AG04449 (cell line): ENCODE data around the gene MSH3.

Experiments used
- CTCF ChIA-PET: fragments of 350-600 bp; formaldehyde crosslinking; extraction: SDS; loops from one replicate; lab custom pipeline; 2021; ENCODE audit warnings: antibody characterized with exemption; lab: Yijun Ruan, JAX
- POLR2A ChIA-PET: fragments of 400-600, 350-600 bp; formaldehyde crosslinking; extraction: SDS; loops from one replicate; lab custom pipeline; 2020; ENCODE audit warnings: antibody characterized with exemption, inconsistent platforms; lab: Yijun Ruan, JAX
- DNase-seq: peaks from one replicate; pipeline ENCODE4 v3.0.0-alpha.2; 2010; ENCODE audit warnings: low read depth, low spot score
- H3K4me3 ChIP-seq: 2 replicates; pipeline ENCODE4 v1.5.1; 2011; ENCODE audit warnings: low read depth, mild to moderate bottlenecking, control low read depth, low read length
- CTCF ChIP-seq: IDR thresholded peaks from one replicate; pipeline ENCODE4 v1.5.1; 2011; ENCODE audit warnings: mild to moderate bottlenecking, moderate library complexity, low read length, control low read depth, inconsistent platforms; ENCODE audit not compliant: insufficient read depth; ENCODE audit errors: missing control alignments

MSH3 gene

DNA sequence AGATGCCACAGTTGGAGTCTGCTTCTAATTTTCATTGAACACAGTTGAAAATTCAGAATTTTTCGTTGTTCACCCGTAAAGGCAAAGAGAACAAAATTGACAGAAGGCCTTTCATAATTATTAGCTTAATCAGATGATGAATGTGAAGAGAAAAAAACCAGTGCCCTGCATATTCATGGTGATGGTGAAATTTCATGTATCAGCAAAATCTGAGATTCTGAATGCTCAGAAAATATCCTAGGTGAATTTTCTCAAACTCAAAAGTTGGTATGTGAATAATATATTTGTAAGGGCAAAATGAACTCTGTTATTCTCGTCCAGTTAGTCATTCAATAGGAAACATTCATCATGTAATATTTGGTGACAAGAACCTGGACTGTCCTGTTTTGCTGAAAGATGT is 136.2 kb downstream of the MSH3 start:
- no peak for TF ChIP-seq CTCF
- POLR2A ChIA-PET: no interaction called here
- DNase-seq: no peak
- no peak overlapping the region for H3K4me3 ChIP-seq
- CTCF ChIA-PET: no interaction called here

DNA sequence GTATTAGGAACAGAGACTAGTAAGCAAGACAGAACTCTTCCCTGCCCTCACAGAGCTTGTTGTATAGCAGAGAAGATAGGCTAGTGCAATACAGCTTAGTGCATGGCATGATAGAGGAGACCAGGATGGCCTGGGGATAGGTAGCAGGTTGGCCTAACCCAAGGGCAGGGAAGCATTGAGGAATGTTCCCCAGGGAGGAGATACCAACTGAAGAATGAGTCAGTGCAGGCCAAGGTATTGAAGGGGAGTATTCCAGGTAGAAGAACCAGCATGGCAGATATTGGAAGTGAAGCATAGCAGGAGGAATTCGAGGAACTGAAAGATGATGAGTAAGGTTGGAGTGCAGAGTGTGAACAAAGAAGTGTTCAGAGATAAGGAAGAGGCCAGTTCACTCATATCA is 138.9 kb downstream of the MSH3 start:
- ChIA-PET POLR2A (no interaction called here), CTCF (no interaction called here)
- no peak for TF ChIP-seq CTCF
- H3K4me3 ChIP-seq: no peak overlapping the region
- DNase-seq: no peak

DNA sequence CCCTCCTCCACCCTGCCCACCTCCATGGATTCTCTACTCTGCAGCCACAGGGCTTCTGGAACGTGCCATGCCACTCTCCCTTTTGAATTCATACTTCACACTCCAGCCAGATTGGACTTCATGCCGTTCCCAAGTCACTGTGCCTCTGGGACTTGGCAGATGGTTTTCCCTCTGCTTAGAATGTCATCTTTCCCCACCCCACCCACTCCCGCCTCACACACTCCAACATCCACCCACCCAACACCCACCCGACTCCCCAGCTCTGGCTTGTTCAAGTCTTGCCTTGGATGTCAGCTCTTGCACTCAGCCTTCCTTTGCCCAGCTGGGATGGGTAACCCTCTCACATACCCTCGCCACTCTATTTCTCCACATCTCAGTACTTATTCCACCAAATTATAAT is 142.4 kb downstream of the MSH3 start:
- no peak for TF ChIP-seq CTCF
- ChIA-PET POLR2A (no interaction called here), CTCF (no interaction called here)
- DNase-seq: no peak
- no peak overlapping the region for H3K4me3 ChIP-seq

DNA sequence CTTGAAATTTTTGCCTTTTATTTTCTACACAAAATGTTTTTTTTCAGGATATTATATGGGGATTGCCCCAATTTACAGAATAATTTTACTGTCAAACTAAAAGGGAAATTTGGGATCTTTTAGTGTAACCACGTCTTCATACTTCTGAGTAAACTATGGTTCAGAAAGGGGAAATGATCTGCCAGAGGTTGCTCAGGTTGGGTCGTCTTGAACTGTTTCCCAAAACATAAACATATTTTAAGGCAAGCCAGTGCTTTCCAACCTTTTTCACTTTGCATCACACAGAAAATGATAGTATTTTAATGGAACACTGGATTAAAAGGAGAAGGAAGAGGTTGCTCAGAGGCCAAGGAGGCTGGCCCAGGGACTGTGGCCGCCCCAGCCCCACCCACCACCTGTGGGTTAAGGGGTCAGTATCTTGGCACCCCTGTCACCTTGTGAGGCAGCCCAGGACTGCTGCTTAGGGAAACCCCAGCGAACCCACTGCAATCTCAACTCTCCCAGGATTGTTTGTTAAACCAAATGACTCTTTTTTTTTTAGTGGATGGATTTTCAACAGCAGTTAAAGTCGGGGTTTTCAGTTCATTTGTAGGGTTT is 143.1 kb downstream of the MSH3 start:
- ChIA-PET POLR2A (no interaction called here), CTCF (no interaction called here)
- no peak for DNase-seq
- H3K4me3 ChIP-seq: no peak overlapping the region
- TF ChIP-seq CTCF: no peak

DNA sequence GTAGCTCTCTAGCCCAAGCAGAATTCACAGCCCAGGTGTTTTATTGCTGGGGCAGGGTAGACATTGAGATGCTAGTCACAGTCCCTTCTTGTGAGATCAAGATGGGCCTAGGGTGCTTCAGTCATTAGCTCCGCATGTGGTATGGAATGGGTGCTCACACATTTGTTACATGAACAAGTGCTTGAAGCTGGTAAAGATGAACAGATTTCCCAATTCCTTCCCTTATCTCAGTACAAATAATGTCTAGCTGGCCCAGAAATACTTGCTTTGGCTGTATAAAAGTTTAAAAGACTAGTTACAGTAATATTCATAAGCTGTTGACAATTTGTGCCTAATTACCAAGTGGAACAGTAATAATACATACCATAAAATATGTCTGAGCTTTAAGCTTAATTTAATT is 143.7 kb downstream of the MSH3 start:
- POLR2A ChIA-PET: no interaction called here
- no peak for DNase-seq
- CTCF ChIA-PET: no interaction called here
- no peak overlapping the region for H3K4me3 ChIP-seq
- no peak for TF ChIP-seq CTCF

DNA sequence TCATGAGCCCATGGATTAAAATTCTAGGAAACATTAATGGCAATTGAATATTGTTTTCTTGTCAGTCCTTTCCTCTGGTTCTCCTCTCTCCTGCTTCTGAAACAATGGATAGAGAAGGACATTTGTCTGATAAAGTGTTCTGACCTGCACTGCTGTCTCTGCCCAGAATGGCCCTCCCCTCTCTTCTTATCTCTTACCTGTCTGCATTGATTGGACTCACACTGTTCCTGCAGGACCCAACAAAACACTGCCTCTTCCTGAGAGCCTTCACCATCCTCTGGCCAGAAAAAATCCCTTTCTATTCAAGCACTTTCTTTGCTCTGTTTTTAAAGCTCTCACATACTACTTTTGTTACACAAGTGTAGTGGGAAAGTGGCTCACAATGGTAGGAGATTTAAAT is 144.2 kb downstream of the MSH3 start:
- no peak overlapping the region for H3K4me3 ChIP-seq
- no peak for DNase-seq
- TF ChIP-seq CTCF: no peak
- CTCF ChIA-PET: no interaction called here
- POLR2A ChIA-PET: no interaction called here
